HG03196 (cell line): ENCODE results near the gene NEDD4.
"Not testable (repeated sequence)": the region's sequence is repeated elsewhere in the genome, so short reads cannot be mapped to it uniquely, and the experiment has no call there.

Experiments used
- ATAC-seq: cut with Tn5 transposase; IDR thresholded peaks from one replicate; pipeline ENCODE4 v1.9.1; 2021; ENCODE audit not compliant: unreplicated experiment

Gene NEDD4

DNA sequence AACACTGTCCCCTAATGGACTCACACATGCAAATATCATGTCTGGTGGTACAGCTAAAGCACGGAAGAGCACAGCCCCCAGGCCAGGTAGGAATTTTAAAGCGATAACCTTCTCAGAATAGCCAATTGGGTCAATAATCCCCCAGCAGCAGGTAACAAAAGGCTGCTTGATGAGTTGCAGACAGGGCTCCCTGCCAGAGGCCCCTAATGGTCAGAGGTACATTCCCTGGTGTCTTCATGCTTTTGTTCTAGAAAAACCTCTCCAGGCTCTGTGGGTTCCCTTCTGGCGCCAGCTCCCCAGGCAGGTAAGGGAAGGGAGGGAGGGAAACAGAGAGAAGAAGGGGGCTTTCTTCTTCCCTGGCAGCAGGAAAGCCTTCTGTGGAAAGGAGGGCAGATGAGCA lies 207.1 kb downstream of the NEDD4 start:
- ATAC-seq = no peak

DNA sequence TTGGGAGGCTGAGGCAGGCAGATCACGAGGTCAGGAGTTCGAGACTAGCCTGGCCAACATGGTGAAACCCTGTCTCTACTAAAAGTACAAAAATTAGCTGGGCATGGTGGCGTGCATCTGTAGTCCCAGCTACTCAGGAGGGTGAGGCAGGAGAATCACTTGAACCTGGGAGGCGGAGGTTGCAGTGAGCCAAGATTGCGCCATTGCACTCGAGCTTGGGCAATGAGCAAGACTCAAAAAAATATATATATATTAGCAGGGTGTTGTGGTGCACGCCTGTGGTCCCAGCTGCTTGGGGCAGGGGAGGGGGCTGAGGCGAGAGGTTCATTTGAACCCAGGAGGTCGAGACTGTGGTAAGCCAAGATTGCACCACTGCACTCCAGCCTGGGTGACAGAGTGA lies 207.8 kb downstream of the NEDD4 start:
- ATAC-seq = not testable (repeated sequence)

DNA sequence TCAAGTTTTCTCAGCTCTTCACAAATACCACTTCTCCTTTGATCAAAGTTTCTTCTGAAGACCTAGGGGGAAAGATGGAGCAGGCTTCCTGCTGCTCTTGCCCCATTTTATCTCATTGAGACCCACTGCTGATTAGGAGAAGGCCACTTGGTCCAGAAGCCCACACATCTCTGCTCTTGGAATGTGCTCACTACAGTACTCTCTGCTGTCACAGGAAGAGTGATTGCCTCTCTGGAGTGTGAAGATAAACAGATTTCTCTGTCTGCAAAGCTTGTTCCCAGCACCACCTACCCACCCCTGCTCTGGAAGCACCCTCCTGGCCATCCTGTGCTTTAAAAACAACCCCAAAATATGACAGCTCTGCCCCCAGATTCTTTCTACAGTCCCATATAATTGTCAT lies 209.1 kb downstream of the NEDD4 start:
- no peak for ATAC-seq

DNA sequence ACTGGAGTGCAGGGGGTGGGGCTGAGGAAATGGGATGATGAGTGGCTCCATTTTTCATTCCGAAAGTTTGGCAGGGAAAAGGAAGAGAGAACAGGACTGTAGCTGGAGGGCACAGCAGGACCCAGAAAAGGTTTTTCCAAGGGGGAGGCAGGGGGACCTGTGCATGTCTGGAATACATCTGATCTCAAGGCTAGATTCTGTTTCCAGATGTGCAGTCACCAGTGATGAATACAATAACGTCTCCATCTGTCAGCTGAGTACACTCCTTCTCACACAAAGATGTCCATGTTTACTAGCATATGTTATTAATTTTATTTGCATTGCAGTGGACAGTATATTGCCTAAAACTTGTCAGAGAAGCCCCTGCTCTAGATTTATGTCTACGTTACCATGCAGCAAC lies 210.5 kb downstream of the NEDD4 start:
- ATAC-seq = no peak

DNA sequence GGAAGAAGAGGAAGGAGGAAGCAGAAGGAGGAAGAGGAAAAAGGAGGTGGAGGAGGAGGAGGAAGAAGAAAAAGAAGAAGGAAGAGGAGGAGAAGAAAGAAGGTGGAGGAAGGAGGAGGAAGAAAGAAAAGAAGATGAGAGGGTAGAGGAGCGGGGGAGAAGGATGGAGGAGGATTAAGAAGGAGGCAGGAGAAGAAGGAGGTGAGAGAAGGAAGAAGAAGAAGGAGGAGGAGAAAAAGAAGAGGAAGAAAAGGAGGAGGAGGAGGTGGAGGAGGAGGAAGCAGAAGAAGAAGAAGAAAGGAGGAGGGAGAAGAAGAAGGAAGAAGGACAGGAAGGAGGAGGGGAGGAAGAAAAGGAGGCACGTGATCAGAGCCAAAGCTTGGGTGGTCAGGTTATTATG lies 213.1 kb downstream of the NEDD4 start:
- ATAC-seq = no peak

DNA sequence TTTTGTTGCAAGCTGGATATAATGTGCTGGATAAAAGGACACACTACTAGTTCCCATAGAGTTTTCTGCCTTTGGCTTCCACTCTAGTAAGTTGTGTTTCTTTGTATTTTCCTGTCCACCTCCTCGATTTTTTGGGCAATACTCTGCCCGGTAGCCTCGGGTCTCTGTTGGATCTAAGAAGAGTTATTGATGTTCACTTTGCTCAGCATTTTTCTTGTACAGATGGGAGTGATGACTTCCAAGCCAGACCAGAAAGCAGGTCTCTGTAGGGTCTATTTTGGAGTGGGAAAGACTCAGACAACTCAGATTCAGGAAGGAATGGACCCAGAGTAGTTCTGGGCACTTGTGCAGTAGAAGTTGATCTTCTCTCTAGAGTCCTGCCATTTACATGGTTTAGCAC lies 214.5 kb downstream of the NEDD4 start:
- ATAC-seq = no peak
